Measurements from ENCODE around the gene C13orf42.

Gene C13orf42

GRCh38 chr13:51050021-51050830 lies 60.8 kb downstream of the C13orf42 start:
- no peak for DNase-seq (ENCODE audit: low spot score)
- TF ChIP-seq, protein P1, sequence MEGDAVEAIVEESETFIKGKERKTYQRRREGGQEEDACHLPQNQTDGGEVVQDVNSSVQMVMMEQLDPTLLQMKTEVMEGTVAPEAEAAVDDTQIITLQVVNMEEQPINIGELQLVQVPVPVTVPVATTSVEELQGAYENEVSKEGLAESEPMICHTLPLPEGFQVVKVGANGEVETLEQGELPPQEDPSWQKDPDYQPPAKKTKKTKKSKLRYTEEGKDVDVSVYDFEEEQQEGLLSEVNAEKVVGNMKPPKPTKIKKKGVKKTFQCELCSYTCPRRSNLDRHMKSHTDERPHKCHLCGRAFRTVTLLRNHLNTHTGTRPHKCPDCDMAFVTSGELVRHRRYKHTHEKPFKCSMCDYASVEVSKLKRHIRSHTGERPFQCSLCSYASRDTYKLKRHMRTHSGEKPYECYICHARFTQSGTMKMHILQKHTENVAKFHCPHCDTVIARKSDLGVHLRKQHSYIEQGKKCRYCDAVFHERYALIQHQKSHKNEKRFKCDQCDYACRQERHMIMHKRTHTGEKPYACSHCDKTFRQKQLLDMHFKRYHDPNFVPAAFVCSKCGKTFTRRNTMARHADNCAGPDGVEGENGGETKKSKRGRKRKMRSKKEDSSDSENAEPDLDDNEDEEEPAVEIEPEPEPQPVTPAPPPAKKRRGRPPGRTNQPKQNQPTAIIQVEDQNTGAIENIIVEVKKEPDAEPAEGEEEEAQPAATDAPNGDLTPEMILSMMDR (conservative IDR thresholded peaks at IDR 0.05; ENCODE audit: low read depth): no peak
- ChIA-PET CTCF (no interaction called here), POLR2A (ENCODE audit: low non-redundant PET) (no interaction called here)
- H3K27ac ChIP-seq: no peak overlapping the region

DNA sequence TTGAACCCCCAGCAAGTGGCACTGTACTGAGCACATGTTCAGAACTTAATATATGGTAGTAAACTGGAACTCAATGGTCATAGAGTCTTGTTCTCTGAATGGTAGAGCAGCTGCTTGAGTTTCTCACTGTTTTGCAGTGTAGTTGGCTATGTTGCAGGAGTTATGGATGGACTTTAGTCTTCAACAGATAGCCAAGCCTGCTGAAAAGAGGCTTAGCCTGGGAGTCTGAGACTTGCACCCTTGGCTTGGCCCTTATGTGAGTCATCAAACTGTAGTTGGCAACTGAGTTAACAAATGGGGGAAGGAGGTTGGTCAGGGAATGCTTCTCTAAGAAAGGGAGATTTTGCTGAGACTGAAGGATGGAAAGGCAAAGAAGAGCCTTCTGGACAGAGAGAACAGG lies 62.5 kb downstream of the C13orf42 start:
- CTCF ChIA-PET: no interaction called here
- POLR2A ChIA-PET (ENCODE audit: low non-redundant PET): no interaction called here
- no peak overlapping the region for H3K27ac ChIP-seq
- no peak for DNase-seq (ENCODE audit: low spot score)
- TF ChIP-seq, protein P1 (conservative IDR thresholded peaks at IDR 0.05; ENCODE audit: low read depth): no peak

DNA sequence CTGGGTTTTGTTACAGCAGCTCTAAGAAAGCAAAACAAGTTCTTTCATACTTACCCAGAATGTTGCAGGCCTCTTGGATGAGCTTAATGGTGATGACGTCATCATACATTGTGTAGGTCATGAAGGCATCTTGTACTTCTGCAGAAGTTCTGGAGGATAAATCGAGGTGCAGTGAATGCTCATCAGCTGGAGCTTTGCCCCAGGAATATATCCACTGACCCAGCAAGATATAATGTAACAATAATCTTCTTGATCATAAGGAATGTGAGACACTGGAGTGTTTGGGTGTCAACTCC lies 63.0 kb downstream of the C13orf42 start:
- DNase-seq (ENCODE audit: low spot score): no peak
- TF ChIP-seq, protein P1 (conservative IDR thresholded peaks at IDR 0.05; ENCODE audit: low read depth): no peak
- no peak overlapping the region for H3K27ac ChIP-seq
- CTCF ChIA-PET: no interaction called here
- POLR2A ChIA-PET (ENCODE audit: low non-redundant PET): no interaction called here

DNA sequence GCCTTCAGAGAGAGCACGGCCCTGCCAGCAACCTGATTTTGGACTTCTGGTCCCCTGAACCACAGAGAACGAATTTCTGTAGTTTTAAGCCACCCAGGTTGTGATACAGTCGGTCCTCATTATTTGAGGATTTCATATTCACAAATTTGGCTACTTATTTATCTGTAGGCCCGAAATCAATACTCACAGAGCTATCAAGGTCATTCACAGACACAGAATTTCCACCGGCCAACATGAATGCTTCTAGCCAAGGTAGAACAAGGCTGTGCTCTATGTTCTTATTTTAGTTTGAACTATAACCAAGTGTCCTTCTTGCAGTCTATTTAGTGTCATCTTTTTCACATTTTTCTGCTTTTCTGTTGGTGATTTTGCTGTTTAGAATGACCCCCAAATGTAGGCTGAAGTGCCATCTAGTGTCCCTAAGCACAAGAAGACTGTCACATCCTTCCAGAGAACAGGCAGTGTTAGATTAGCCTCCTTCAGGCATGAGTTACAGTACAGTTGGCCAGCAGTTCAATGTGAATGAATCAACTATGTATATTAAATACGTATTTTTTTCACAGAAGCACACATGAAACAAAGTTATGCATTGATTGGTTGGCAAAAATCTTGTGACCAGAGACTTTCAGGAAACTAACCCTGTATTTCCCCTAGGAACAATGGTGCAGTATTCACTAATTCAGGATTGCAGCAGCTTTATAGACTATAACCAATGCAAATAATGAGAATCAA lies 63.5 kb downstream of the C13orf42 start:
- ChIA-PET POLR2A (ENCODE audit: low non-redundant PET) (no interaction called here), CTCF (no interaction called here)
- TF ChIP-seq, protein P1 (conservative IDR thresholded peaks at IDR 0.05; ENCODE audit: low read depth): no peak
- no peak for DNase-seq (ENCODE audit: low spot score)
- no peak overlapping the region for H3K27ac ChIP-seq

GRCh38 chr13:51045451-51045850 lies 65.6 kb downstream of the C13orf42 start:
- no peak for DNase-seq (ENCODE audit: low spot score)
- H3K27ac ChIP-seq: no peak overlapping the region
- ChIA-PET POLR2A (ENCODE audit: low non-redundant PET) (no interaction called here), CTCF (interaction anchor here (0.6 to 0.8 kb wide), 2 partner anchors 82 to 1137 kb away, joined by 3 to 4 read pairs; no protein-coding TSS in a partner anchor)
- TF ChIP-seq, protein P1 (conservative IDR thresholded peaks at IDR 0.05; ENCODE audit: low read depth): no peak

DNA sequence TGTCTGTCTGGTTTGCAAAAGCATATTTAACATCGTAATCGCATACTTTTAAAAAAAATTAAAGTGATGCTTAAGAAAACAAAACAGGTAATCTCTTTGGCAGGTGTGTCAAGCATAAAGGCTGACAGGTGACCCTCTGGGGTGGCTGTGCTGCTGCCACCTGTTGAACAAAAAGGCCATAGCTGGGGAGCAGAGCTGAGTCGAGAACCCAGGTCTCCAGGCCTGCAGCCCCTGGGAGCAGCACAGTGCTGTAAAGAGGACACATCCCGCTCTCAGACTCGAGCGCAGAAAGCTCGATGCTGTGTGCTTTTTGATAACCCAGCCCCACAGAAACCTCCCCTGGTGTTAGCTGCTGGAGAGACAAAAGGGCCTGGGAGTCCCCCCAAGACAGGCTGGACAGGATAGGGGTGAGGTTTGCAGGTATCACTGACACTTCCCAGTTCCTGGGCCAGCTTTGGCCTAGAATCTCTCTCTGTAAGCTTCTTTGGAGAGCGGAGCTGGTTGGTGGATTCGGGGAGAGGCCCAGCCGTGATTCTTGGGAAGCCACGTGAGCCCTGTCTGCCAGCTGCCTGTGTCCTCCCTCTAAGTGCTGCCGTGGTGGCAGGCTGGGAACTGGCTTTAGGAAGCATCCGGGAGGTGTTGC lies 66.9 kb downstream of the C13orf42 start:
- TF ChIP-seq, protein P1 (conservative IDR thresholded peaks at IDR 0.05; ENCODE audit: low read depth): no peak
- no peak for DNase-seq (ENCODE audit: low spot score)
- H3K27ac ChIP-seq: no peak overlapping the region
- CTCF ChIA-PET: interaction anchor here (0.6 kb wide), 1 partner anchor 1437 kb away, joined by 3 read pairs; no protein-coding TSS in a partner anchor
- POLR2A ChIA-PET (ENCODE audit: low non-redundant PET): no interaction called here
